ENCODE results near the gene HSP90AB1.

Gene HSP90AB1

DNA sequence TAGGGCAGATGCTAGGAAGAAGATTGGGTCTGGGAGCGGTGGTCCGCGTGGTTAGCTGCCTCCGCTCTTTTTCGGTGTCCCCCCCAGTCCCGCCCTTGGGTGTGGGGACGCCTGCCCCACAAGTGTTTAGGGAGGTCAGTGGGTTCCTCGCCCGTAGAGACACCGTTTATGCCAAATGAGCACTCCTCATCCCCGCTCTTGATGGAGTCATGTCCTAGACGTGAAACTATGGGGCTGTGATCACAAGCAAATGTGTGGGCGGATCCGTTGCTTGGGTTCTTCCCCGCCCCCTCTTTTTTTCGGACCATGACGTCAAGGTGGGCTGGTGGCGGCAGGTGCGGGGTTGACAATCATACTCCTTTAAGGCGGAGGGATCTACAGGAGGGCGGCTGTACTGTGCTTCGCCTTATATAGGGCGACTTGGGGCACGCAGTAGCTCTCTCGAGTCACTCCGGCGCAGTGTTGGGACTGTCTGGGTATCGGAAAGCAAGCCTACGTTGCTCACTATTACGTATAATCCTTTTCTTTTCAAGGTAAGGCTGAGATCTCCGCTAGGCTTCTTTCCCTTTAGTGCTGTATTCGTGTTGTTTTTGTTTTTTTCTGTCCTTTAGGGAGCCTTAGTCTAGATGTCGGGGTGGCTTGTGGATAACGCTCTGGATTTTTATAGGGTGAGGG, at the start of gene HSP90AB1:
Gene HSP90AB1 (plus strand): TSS at position 439 of the 675 bp plus-strand sequence. CDS start 1,529 bp downstream, outside the sequence.
- DNase-seq (ENCODE audit: low read depth) = peak; percentile 100

DNA sequence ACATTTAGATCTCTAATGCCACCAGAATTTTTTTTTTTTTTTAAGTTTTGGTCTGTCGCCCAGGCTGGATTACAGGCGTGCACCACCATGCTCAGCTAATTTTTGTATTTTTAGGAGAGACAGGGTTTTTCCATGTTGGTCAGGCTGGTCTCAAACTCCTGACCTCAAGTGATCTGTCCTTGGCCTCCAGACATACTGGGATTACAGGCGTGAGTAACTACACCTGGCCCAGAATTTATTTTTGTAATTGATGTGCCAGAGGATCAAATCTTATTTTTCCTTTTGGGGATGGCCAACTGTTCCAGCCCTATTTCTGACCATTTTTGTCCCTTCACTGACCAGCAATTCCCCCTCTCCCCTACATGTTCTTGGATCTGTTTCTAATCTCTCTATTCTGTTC, 48.2 kb upstream of the HSP90AB1 start:
- no peak for DNase-seq (ENCODE audit: low read depth)

- DNase-seq (ENCODE audit: low read depth) = no peak
Observed at GRCh38 chr6:44199883-44200282, 47.0 kb upstream of the HSP90AB1 start.

GRCh38 chr6:44201200-44201599, 45.7 kb upstream of the HSP90AB1 start:
- no peak for DNase-seq (ENCODE audit: low read depth)

GRCh38 chr6:44201638-44202303, 45.1 kb upstream of the HSP90AB1 start:
- no peak for DNase-seq (ENCODE audit: low read depth)

- DNase-seq (ENCODE audit: low read depth) = no peak
Observed at GRCh38 chr6:44202332-44202971, 44.4 kb upstream of the HSP90AB1 start.

GRCh38 chr6:44202972-44203750, 43.7 kb upstream of the HSP90AB1 start:
- no peak for DNase-seq (ENCODE audit: low read depth)

GRCh38 chr6:44203955-44204354, 42.9 kb upstream of the HSP90AB1 start:
- DNase-seq (ENCODE audit: low read depth) = no peak

DNA sequence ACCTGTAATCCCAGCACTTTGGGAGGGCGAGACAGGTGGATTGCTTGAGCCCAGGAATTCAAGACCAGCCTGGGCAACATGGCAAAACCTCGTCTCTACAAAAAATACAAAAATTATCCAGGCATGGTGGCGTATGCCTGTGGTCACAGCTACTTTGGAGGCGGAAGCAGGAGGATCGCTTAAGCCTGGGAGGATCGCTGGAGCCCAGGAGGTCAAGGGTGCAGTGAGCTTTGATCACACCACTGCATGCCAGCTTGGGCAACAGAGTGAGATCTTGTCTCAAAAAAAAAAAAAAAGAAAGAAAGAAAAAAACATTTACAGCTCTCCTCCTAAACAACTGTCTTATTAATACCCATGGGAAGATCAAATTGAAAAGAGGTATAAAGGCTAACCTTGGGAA, 38.9 kb upstream of the HSP90AB1 start:
- DNase-seq (ENCODE audit: low read depth) = no peak

GRCh38 chr6:44211284-44211683, 35.6 kb upstream of the HSP90AB1 start:
- no peak for DNase-seq (ENCODE audit: low read depth)

- no peak for DNase-seq (ENCODE audit: low read depth)
Observed at GRCh38 chr6:44214307-44214706, 32.6 kb upstream of the HSP90AB1 start.

- no peak for DNase-seq (ENCODE audit: low read depth)
Observed at GRCh38 chr6:44216677-44217331, 30.1 kb upstream of the HSP90AB1 start, which contains the start of gene MYMX. MYMX (plus strand) TSS chr6:44216926; CDS start chr6:44217472, 546 bp downstream.

DNA sequence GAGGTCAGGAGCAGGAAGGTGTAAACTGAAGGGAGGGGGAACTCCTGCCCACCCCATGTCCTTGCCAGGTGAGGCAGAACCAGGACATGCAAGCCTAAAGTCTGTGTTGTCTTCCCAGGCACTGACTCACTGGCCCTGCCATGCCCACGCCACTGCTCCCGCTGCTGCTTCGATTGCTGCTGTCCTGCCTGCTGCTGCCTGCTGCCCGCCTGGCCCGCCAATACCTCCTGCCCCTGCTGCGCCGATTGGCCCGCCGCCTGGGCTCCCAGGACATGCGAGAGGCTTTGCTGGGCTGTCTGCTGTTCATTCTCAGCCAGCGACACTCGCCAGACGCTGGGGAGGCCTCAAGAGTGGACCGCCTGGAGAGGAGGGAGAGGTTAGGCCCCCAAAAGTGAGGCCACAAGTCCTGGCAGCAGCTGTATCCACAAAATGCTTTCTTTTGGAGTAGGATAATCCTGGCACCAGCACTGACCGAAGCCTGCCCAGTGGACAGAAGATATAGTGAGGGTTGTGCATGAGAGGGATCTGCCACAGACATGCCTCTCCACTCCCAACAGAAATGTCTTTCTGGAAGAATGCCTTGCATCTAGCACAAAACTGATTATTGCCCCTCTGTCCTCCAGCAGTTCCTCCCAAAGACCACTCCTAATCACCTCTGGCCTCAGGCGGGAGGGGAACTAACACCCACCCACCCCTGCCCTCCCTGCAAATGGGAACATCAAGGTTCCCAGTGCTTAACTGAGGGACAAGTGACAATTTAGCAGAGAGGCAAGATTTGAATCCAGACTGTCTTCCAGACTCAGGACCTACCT, 29.4 kb upstream of the HSP90AB1 start:
- DNase-seq (ENCODE audit: low read depth) = no peak

DNA sequence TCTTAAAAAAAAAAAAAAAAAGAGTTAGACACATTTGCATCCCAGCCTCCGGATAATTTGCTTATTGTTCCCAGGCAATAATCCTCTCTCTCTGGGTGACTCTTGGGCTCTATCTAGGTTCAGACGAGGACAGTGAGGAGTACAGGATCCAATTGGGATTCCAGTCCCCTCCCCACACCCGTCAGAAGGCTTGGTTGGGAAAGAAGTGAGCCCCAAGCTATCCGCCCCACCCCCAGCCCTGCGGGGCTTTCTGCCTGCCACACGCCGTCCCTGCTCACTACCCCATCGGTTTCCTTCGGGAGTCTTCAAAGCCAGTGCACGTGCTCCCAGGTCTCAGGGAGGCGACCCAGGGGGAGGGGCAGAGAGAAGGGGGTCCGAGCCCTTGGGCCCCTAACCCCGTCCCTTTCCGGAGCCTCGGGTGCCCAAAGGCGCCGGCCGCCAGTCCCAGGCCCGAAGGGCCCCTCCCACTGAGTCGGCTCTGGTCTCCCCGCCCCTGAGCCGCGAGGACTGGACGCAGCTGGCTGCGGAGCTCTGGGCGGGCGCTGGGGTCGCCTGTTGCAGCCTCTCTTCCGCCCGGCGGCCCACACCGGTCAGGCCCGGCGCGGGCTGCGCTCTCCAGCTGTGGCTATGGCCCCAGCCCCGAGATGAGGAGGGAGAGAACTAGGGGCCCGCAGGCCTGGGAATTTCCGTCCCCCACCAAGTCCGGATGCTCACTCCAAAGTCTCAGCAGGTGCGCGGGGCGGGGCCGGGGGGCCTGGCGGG, 27.7 kb upstream of the HSP90AB1 start:
- DNase-seq (ENCODE audit: low read depth) = peak; percentile 77

DNA sequence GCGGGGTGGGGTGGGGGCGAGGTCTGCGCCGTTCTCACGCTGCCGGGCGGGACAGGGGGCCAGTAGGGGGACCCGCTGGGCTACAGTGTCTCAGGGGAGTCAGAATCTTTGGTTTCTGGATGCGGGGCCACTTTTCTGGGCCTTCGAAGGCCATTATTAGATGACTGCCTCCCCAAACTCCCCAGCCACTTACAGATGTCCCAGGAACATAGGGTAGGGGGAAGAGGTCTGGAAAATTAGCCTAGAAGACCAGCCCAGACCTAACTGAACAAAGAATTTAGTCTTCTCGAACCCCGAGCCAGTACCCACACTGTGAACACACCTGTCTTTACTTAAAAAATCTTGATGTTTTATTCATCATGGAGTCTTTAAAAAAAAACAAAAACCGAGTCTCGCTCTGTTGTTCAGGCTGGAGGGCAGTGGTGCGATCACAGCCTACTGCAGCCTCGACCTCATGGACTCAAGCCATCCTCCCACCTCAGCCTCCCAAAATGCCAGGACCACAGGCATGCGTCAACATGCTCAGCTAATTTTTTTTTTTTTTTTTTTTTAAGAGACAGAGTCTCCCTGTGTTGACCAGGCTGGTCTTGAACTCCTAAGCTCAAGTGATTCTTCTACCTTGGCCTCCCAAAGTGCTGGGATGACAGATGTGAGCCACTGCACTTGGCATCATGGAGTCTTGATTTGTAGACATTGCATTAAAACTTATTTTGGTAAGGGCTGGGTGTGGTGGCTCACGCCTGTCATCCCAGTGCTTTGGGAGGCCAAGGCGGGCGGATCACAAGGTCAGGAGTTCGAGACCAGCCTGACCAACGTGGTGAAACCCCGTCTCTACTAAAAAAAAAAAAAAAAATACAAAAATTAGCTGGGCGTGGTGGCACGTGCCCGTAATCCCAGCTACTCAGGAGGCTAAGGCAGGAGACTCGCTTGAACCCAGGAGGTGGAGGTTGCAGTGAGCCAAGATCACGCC, 26.8 kb upstream of the HSP90AB1 start:
- DNase-seq (ENCODE audit: low read depth) = no peak

- DNase-seq (ENCODE audit: low read depth) = no peak
Observed at GRCh38 chr6:44220913-44221290, 26.0 kb upstream of the HSP90AB1 start.

DNA sequence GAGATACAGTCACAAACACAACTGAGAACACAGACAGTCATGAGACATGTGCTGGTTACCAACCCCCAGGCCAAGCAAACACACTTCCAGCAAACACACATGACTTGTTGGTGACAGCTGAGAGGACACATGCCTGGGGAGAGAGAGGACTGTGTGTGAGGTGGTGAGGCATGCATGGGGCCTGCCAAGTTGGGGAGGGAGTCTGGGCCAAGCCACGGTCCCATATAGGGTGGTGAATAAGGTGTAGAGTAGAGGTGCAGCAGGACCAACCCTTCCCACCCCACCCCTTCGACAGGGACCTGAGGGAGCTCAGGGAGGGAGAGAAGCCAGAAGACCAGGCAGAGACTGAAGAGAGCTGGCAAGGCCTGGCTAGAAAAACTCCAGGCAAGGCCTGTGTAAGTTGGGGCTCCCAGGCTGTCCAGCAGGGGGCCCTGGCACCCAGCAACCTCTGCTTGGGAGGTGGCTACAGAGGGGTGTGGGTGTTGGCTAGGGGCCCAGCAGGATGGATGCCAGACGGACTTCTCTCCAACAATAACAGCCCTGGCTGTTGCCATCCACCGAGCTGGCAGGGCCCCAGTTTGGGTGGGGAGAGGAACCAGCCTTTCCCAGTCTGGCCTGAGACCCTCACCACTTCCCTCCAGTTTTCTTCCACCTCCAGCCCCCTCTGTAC, 25.5 kb upstream of the HSP90AB1 start:
- DNase-seq (ENCODE audit: low read depth) = peak; percentile 84

DNA sequence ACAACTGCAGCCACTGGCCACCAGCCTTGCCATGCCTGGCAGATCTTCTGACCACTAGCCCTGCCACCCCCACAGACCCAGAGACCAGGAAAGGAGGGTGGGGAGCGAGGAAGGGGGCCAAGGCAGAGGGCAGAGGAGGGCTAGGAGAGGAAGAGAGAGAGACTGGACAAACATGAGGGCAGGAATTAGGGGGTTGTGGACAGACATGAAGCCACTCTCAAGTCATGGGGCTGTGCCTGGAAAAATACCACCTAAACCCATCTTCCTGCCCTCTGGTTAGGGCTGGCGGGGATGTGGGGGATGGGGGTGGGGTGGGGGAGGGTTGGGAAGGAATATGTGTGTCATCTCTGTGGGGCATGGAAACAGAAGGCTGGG, 25.0 kb upstream of the HSP90AB1 start:
- no peak for DNase-seq (ENCODE audit: low read depth)

Data from ELR (cell line).